Measurements from ENCODE around the gene CRHR1.

Gene CRHR1

GRCh38 chr17:45782889-45783592, 1.1 kb upstream of the CRHR1 start:
- H3K4me2 ChIP-seq (ENCODE audit: low read length) = peak overlapping the region; percentile 53
- WGBS (ENCODE audit: extremely low coverage, insufficient coverage, low lambda C conversion rate) = no CpG with 5 or more reads among the region's 32 CpGs
- no peak overlapping the region for H3K18ac ChIP-seq (ENCODE audit: low read length)
- H2BK15ac ChIP-seq (replicated peaks; ENCODE audit: low read depth) = no peak overlapping the region
- no peaks in the 10 kb centered on the region for H3K4me1 ChIP-seq (ENCODE audit: control insufficient read depth, low read depth, low read length)
- H3K27me3 ChIP-seq (ENCODE audit: insufficient read depth, low read length, poor library complexity) = peaks cover 15% of the 10 kb centered on the region
- peak overlapping the region; percentile 25 for H3K9ac ChIP-seq (ENCODE audit: low read length)
- H3K27ac ChIP-seq (ENCODE audit: low read depth, low read length) = no peak overlapping the region
- H2BK5ac ChIP-seq (ENCODE audit: low read length) = no peak overlapping the region
- no peak overlapping the region for H3K23ac ChIP-seq (ENCODE audit: low read length)
- H3K4ac ChIP-seq (ENCODE audit: low read depth, low read length) = no peak overlapping the region
- H2AK5ac ChIP-seq (ENCODE audit: low read length) = no peak overlapping the region
- peak; percentile 48 for DNase-seq
- no peaks in the 10 kb centered on the region for H3K36me3 ChIP-seq (ENCODE audit: control insufficient read depth, insufficient read depth, low read length)
- no peaks in the 10 kb centered on the region for H3K79me1 ChIP-seq (ENCODE audit: low read length)
- H3K79me2 ChIP-seq (ENCODE audit: control insufficient read depth, insufficient read depth, low read length) = no peaks in the 10 kb centered on the region
- no peak overlapping the region for H3K4me3 ChIP-seq (ENCODE audit: low read length)
- no peak overlapping the region for H2BK120ac ChIP-seq (ENCODE audit: low read depth, low read length)
- H3K56ac ChIP-seq (ENCODE audit: low read length) = peak overlapping the region; percentile 47
- H4K8ac ChIP-seq (ENCODE audit: low read depth, low read length) = no peak overlapping the region
- H4K5ac ChIP-seq (ENCODE audit: low read length) = no peak overlapping the region

GRCh38 chr17:45783593-45784292, 377 bp upstream of the CRHR1 start:
- Histone ChIP-seq H3K4me2 (ENCODE audit: low read length) (peak overlapping the region; percentile 53), H2BK5ac (ENCODE audit: low read length) (no peak overlapping the region), H3K18ac (ENCODE audit: low read length) (peak overlapping the region; percentile 61), H3K23ac (ENCODE audit: low read length) (no peak overlapping the region), H3K4ac (ENCODE audit: low read depth, low read length) (no peak overlapping the region), H4K5ac (ENCODE audit: low read length) (no peak overlapping the region), H2BK120ac (ENCODE audit: low read depth, low read length) (no peak overlapping the region), H4K8ac (ENCODE audit: low read depth, low read length) (no peak overlapping the region), H3K27me3 (ENCODE audit: insufficient read depth, low read length, poor library complexity) (peaks cover 15% of the 10 kb centered on the region), H3K4me3 (ENCODE audit: low read length) (peak overlapping the region; percentile 1), H3K36me3 (ENCODE audit: control insufficient read depth, insufficient read depth, low read length) (no peaks in the 10 kb centered on the region), H2AK5ac (ENCODE audit: low read length) (no peak overlapping the region), H3K9ac (ENCODE audit: low read length) (peak overlapping the region; percentile 25), H3K56ac (ENCODE audit: low read length) (peak overlapping the region; percentile 47), H3K4me1 (ENCODE audit: control insufficient read depth, low read depth, low read length) (no peaks in the 10 kb centered on the region), H2BK15ac (replicated peaks; ENCODE audit: low read depth) (no peak overlapping the region), H3K27ac (ENCODE audit: low read depth, low read length) (no peak overlapping the region), H3K79me1 (ENCODE audit: low read length) (no peaks in the 10 kb centered on the region), H3K79me2 (ENCODE audit: control insufficient read depth, insufficient read depth, low read length) (no peaks in the 10 kb centered on the region)
- DNase-seq = peak; percentile 69
- WGBS (ENCODE audit: extremely low coverage, insufficient coverage, low lambda C conversion rate) = no CpG with 5 or more reads among the region's 64 CpGs

DNA sequence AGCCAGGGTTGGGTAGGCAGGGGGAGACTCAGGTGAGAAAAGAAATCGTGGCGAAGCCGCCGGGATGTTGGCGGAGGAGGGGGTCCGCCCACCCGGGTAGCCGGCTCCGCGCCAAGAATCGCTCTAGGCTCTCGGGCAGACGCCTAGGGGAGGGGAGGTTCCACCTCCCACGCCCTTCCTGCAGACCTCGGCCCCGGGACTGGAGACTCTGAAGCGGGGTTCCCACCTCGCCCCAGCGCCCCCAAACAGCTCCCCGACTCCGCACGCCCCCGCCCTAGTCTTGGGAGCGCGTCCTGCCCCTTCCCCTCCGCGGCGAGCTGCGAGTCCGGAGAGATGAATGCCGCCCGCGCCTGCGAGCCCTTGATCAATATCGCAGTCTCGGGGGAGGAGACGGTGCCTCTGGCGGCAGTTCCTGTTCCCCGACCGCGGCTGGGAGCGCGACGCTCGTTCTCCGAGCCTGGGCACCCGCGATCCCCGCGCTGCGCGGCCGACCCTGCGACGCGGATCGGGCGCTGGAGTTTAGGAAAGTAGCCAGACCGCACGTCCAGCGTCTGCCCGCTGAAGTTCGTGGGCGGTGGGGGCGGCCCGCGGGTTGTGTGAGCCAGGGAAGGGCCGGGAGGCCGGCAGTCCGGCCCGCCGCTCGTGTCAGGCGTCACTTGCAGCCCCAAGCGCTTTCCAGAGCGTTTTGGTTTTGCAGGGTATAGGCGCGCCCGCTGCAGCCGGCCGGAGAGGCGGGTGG, 790 bp downstream of the CRHR1 start:
- H3K56ac ChIP-seq (ENCODE audit: low read length) = peak overlapping the region; percentile 67
- no peak overlapping the region for H4K8ac ChIP-seq (ENCODE audit: low read depth, low read length)
- H3K9ac ChIP-seq (ENCODE audit: low read length) = peak overlapping the region; percentile 64
- H3K18ac ChIP-seq (ENCODE audit: low read length) = no peak overlapping the region
- H3K4me2 ChIP-seq (ENCODE audit: low read length) = peak overlapping the region; percentile 85
- H3K36me3 ChIP-seq (ENCODE audit: control insufficient read depth, insufficient read depth, low read length) = no peaks in the 10 kb centered on the region
- H2BK5ac ChIP-seq (ENCODE audit: low read length) = no peak overlapping the region
- no peak overlapping the region for H2BK15ac ChIP-seq (replicated peaks; ENCODE audit: low read depth)
- no CpG with 5 or more reads among the region's 82 CpGs for WGBS (ENCODE audit: extremely low coverage, insufficient coverage, low lambda C conversion rate)
- H3K79me2 ChIP-seq (ENCODE audit: control insufficient read depth, insufficient read depth, low read length) = no peaks in the 10 kb centered on the region
- H3K23ac ChIP-seq (ENCODE audit: low read length) = no peak overlapping the region
- no peaks in the 10 kb centered on the region for H3K4me1 ChIP-seq (ENCODE audit: control insufficient read depth, low read depth, low read length)
- no peak overlapping the region for H2AK5ac ChIP-seq (ENCODE audit: low read length)
- H3K4me3 ChIP-seq (ENCODE audit: low read length) = peak overlapping the region; percentile 28
- no peaks in the 10 kb centered on the region for H3K79me1 ChIP-seq (ENCODE audit: low read length)
- no peak overlapping the region for H2BK120ac ChIP-seq (ENCODE audit: low read depth, low read length)
- DNase-seq = peak; percentile 52
- no peak overlapping the region for H4K5ac ChIP-seq (ENCODE audit: low read length)
- peaks cover 15% of the 10 kb centered on the region for H3K27me3 ChIP-seq (ENCODE audit: insufficient read depth, low read length, poor library complexity)
- H3K4ac ChIP-seq (ENCODE audit: low read depth, low read length) = no peak overlapping the region
- H3K27ac ChIP-seq (ENCODE audit: low read depth, low read length) = no peak overlapping the region

- no peak overlapping the region for H2BK120ac ChIP-seq (ENCODE audit: low read depth, low read length)
- no CpG with 5 or more reads among the region's 28 CpGs for WGBS (ENCODE audit: extremely low coverage, insufficient coverage, low lambda C conversion rate)
Measured at GRCh38 chr17:45785480-45786193, 1.5 kb downstream of the CRHR1 start.

DNA sequence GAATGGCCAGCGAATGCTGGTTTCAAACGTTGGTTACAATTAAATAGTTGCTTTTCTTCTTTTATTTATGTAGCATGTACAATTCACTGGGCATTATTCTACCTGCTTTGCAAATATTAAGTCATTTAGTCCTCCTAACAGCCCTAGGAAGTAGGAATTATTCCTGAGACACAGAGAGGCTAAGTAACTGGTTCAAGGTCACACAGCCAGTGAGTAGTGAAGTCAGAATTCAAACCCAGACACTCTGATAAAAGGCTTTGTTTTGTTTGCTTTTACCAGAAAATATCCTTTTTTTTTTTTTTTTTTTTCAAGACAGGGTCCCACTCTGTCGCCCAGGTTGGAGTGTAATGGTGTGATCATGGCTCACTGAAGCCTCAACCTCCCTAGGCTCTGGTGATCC, 2.2 kb downstream of the CRHR1 start:
- Histone ChIP-seq H3K23ac (ENCODE audit: low read length) (no peak overlapping the region), H2BK120ac (ENCODE audit: low read depth, low read length) (no peak overlapping the region), H4K5ac (ENCODE audit: low read length) (no peak overlapping the region), H4K8ac (ENCODE audit: low read depth, low read length) (no peak overlapping the region), H3K18ac (ENCODE audit: low read length) (no peak overlapping the region), H3K27me3 (ENCODE audit: insufficient read depth, low read length, poor library complexity) (peaks cover 15% of the 10 kb centered on the region), H3K79me1 (ENCODE audit: low read length) (no peaks in the 10 kb centered on the region), H3K4me3 (ENCODE audit: low read length) (no peak overlapping the region), H3K4me1 (ENCODE audit: control insufficient read depth, low read depth, low read length) (no peaks in the 10 kb centered on the region), H3K4ac (ENCODE audit: low read depth, low read length) (no peak overlapping the region), H3K56ac (ENCODE audit: low read length) (no peak overlapping the region), H2BK15ac (replicated peaks; ENCODE audit: low read depth) (no peak overlapping the region), H3K27ac (ENCODE audit: low read depth, low read length) (no peak overlapping the region), H3K36me3 (ENCODE audit: control insufficient read depth, insufficient read depth, low read length) (no peaks in the 10 kb centered on the region), H2AK5ac (ENCODE audit: low read length) (no peak overlapping the region), H3K79me2 (ENCODE audit: control insufficient read depth, insufficient read depth, low read length) (no peaks in the 10 kb centered on the region), H3K4me2 (ENCODE audit: low read length) (no peak overlapping the region), H2BK5ac (ENCODE audit: low read length) (no peak overlapping the region), H3K9ac (ENCODE audit: low read length) (no peak overlapping the region)
- DNase-seq = no peak
- no CpG with 5 or more reads among the region's 3 CpGs for WGBS (ENCODE audit: extremely low coverage, insufficient coverage, low lambda C conversion rate)

More at GRCh38 chr17:45785480-45786193, 1.5 kb downstream of the CRHR1 start:
- Histone ChIP-seq H3K79me2 (ENCODE audit: control insufficient read depth, insufficient read depth, low read length) (no peaks in the 10 kb centered on the region), H3K56ac (ENCODE audit: low read length) (peak overlapping the region; percentile 67), H2AK5ac (ENCODE audit: low read length) (no peak overlapping the region), H4K5ac (ENCODE audit: low read length) (no peak overlapping the region), H3K4me2 (ENCODE audit: low read length) (peak overlapping the region; percentile 85), H3K36me3 (ENCODE audit: control insufficient read depth, insufficient read depth, low read length) (no peaks in the 10 kb centered on the region), H3K4me3 (ENCODE audit: low read length) (no peak overlapping the region), H3K4me1 (ENCODE audit: control insufficient read depth, low read depth, low read length) (no peaks in the 10 kb centered on the region), H3K9ac (ENCODE audit: low read length) (no peak overlapping the region), H3K4ac (ENCODE audit: low read depth, low read length) (no peak overlapping the region), H3K27ac (ENCODE audit: low read depth, low read length) (no peak overlapping the region), H3K27me3 (ENCODE audit: insufficient read depth, low read length, poor library complexity) (peaks cover 15% of the 10 kb centered on the region), H4K8ac (ENCODE audit: low read depth, low read length) (no peak overlapping the region), H2BK5ac (ENCODE audit: low read length) (no peak overlapping the region), H3K18ac (ENCODE audit: low read length) (no peak overlapping the region), H2BK15ac (replicated peaks; ENCODE audit: low read depth) (no peak overlapping the region), H3K79me1 (ENCODE audit: low read length) (no peaks in the 10 kb centered on the region), H3K23ac (ENCODE audit: low read length) (no peak overlapping the region)
- no peak for DNase-seq
